ENCODE data around the gene KCTD6.

DNA sequence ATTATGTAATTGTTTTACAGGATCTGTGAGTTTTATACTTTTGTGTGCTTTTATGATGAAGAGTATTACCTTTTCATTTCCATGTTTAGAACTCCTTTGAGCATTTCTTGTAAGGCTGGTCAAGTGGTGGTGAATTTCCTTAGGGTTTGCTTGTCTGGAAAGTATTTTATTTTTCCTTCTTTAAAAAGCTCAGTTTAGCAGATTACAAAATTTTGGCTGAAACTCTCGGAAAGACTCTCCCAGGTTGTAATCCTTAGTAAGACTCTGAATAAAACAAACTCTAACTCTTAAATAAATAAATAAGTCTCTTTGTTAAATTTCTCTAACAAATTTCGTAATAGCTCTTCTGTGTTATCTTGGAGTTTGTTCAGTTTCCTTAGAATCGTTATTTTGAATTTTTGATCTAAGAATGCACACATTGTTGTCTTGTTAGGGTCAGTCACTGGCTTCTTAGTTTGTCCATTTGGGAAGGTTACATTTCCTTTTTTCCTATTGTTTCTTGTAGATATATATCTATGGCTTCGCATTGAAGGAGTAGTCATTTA lies 59.8 kb downstream of the KCTD6 start:
- TF ChIP-seq, protein P1, sequence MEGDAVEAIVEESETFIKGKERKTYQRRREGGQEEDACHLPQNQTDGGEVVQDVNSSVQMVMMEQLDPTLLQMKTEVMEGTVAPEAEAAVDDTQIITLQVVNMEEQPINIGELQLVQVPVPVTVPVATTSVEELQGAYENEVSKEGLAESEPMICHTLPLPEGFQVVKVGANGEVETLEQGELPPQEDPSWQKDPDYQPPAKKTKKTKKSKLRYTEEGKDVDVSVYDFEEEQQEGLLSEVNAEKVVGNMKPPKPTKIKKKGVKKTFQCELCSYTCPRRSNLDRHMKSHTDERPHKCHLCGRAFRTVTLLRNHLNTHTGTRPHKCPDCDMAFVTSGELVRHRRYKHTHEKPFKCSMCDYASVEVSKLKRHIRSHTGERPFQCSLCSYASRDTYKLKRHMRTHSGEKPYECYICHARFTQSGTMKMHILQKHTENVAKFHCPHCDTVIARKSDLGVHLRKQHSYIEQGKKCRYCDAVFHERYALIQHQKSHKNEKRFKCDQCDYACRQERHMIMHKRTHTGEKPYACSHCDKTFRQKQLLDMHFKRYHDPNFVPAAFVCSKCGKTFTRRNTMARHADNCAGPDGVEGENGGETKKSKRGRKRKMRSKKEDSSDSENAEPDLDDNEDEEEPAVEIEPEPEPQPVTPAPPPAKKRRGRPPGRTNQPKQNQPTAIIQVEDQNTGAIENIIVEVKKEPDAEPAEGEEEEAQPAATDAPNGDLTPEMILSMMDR (IDR thresholded peaks at IDR 0.05) = no peak
- no peak for TF ChIP-seq POLR2A (IDR thresholded peaks at IDR 0.05)
